HG03558 (cell line): Measurements from ENCODE around the gene PGC.
A peak's percentile ranks its signal among the peaks of the same experiment; 100 is the strongest.

Source experiments
- ATAC-seq: cut with Tn5 transposase; IDR thresholded peaks from one replicate; pipeline ENCODE4 v1.9.1; 2021; ENCODE audit warnings: moderate number of reproducible peaks; ENCODE audit not compliant: unreplicated experiment; ENCODE audit errors: extremely low read depth

The PGC gene

DNA sequence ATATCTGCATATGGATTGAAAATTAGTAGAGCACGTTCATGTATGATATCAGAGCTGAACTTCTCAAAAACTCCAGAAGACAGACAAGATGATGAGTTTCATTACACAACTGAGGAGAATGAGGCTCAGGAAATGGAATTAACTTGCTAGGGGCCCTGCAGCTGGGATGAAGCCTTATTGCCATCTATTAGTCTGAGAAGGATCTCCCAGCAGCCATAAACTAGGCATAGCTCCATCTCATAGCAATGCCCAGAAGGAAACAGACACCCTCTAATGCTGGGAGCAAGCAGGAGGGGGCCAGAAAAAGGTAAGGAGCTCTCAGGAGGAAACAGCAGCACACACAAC is 29.8 kb downstream of the PGC start:
- no peak for ATAC-seq

DNA sequence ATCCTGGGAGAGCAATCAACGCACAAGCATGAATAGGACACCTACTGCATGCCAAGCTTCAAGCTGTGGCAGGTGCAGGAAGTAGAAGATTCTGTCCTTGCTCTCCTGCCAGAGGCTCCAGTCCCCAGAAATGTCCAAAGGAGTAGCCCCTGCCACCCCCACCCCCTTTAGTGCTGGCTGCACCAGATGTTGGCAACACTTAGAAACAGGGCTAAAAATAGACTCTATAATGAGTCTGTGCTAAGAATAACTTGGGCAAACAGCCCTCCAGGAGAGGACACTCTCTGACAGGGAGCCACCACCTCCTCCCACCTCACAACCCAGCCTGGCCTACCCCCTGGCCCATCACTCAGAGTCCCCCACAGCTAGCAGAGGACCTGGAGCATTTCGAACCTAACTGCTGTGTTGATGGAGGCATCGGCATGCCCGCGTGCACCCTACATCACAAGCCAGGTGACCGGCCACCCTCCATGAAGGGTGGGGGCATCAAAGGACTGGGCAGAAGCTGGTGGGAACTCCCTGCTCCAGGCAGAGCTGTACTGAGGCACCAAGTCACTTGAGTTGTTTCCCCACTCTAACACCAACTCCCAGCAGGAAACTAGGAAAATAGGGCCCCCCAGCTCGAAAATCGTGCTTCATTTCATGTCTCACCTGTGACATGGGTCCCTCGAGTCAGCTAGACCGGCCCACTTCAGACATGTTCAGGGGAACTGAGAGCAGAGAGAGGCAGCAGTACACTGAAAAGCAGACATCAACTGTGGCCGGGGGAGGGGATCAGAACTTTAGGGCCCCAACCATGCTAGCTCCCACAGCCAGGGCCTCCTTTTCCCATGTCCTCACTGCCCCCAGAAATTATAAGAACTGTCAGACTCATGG is 30.4 kb downstream of the PGC start:
- no peak for ATAC-seq

DNA sequence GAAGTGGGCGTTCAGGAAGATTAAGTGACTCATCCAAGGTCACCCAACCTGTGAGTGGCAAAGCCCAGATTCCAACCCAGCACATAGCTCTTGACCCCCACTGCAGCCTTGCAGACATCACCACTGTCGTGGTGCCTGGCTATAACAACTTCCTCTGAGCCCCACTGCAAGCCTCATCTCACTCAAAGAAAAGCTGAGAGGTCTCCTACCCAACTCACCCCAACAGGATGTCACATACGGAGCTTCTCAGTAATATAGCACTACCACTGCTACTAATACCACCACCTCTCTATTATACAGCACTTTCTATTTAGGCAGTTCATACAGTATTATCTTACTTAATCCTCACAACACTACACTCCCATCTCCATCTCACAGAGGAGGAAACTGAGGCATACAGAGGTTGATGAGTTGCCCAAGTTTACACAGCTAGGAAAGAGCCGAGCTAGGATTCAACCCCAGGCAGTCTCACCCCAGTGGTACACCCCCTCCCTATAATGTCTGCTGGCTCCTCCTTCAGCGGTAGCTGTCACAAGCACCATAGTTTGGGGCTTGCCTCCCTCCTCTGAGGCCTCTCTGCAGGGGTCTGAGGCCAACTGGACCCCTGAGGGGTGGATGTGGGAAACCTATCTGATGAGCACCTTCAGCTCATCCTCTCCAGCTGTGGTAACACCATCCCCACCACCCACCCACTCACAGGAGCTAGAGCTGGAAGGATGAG is 31.2 kb downstream of the PGC start:
- ATAC-seq = no peak

DNA sequence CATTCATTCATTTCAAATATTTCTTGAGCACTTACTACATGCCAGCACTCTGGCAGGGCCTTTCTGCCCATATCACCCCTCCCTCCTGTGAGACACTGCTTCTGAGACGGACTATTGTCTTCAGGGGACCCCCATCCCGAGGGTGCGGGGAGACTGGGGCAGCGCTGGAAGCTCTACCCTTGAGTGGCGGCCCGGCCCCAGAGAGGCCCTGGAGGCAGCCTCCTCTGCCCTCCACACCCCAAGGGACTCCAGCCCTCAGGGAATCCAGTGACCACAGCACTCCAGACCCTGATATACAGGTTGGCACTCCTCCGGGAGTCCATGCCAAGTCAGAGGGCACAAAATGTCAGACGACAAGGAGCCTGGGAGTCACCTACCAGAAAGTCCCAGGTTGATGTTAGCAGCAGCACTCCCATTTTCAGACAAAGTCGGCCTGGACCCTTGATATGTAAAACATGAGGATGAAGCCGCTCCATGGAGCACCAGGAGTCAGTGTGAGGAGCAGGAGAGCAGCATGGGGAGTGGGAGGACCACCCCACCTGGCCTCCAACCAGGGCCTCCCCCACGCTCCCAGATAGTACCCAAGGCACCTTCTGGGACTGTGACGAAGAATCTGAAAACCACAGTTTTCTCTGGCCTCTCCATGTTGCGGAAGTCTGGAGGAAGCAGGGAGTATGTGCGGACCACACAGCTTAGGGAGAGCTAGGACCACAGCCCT is 32.5 kb downstream of the PGC start:
- ATAC-seq = no peak

DNA sequence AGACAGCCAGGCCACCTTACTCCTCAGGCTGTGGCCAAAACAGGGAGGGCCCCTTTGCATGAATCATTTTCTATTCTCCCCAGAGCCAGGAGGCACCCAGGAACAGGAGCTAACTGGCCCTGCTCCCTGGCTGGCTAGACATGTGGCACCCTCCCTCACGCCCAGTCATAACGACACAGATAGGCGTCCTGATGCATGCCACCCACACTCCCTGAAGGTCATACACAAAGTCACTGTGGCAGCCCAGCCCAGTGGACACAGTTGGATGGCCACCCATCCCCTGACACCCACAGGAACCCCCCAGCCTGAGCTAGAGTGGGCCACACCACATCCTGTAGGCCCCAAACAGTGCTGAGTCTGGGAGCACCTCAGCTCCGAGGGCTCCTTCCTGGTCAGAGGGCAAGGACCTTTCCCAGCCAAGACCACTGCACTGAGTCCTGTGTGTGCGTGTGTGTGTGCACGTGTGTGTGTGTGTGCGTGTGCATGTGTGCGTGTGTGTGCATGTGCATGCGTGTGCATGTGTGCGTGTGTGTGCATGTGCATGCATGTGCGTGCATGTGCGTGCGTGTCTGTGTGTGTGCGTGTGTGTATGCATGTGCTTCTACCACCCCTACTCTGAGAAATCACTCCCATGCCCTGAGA is 33.4 kb downstream of the PGC start:
- no peak for ATAC-seq

DNA sequence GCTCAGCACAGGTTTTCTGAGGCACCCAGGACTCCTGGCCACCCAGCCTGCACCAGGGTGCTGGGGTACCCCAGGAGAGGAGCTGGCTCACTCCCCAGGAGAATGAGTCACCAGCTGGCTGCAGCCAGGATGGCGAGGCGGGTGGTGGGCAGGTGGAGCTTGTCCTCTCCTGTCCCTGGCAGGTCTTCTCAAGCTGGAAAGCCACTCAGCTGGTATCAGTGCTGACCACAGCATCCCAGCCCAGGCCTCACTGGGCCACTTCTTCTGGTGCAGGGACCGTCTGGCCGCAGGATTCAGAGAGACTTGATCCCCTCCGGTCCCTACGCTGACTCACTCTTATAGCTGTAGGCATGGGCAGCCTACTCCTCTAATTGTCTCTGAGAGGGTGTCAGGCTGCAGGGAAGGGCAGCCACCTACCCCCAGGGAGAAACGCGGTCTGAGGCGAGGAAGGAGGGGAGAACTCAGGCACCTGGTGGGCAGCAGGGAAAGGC is 34.0 kb downstream of the PGC start:
- ATAC-seq = no peak

DNA sequence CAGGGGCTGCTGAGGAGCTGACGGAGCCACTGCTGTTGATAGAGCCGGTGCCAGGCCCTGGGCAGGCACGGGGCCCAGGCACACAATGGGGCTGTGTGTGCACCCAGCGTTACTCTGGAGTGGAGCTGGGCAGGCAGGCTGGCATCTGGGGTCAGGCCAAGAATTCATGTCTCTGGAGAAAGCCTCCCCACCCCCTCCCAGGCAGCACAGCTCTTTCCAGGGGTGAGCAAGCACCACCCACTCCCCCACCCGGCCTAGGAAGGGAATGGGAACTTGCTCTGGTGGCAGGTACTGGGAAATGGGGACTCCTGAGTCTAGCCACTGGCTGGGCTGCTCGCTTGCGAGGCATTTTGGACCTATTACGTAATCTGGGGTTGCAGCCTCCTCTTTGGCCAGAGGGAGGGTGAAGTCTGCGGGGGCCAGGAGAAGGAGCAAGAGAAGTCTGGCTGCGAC is 34.5 kb downstream of the PGC start:
- no peak for ATAC-seq

DNA sequence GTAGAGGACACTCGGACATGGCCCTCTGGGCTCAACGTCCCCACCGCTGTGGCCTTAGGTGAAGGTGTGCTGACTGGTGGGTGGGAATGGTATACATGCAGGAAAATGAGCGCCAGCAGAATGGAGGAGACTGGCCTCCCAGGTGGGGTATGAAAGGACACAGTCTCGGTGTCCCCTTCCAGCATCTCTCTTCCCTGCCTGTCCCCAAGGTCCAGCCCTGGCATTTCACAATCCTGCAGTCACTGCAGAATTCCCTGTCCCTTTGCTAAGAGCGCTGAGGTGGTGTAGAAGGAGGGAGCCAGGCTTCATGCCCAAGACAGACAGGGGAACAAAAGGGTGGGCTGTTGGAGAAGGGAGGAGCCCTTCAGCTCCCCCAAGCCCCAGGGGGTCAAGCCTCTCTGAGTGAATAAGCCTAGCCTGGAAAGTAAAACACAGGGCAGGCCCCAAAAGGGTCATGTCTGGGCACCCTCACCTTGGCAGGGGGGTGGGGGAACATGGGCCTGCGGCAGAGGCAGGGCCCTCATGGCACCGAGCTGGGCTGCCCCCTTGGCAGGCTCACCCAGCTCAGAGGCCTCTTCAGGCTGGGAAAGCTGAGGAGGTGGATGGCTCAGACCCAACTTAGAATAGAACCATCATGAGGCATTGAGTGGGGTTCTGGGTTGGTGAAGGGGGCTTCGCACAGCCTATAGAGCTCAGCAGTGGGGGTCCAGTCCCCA is 35.7 kb downstream of the PGC start:
- no peak for ATAC-seq

DNA sequence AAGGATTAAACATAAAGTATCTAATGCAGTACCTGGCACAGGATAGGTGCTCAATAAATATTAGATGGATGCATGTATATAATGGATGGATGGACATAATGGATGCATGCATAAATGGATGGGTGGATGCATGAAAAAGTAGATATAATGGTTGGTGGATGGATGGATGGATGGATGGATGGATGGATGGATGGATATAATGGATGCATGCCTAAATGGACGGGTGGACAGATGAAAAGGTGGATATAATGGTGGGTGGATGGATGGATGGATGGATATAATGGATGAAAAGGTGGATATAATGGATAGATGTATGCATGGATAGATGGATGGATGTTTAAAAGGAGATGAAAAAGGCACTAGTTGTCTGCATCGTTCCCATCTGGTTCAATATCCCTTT is 37.8 kb downstream of the PGC start:
- no peak for ATAC-seq

DNA sequence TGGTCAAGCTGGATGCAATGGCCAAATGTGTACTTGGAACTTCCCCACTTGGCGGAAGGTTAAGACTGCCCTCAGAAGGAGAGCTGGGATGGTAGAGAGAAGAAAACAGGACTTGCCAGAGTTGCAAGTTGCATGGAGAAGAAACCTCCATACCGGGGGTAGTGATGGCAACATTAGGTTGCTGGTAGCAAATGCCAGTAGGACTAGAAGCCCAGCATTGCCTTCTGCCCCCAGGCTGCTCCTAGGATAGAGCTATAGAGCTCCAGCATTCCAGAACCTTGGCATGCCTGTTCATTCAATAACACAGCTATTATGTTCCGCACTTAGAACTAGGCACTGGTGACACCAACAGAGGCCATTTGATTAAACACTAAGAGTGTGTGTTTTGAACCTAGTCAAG is 38.3 kb downstream of the PGC start:
- ATAC-seq = no peak

DNA sequence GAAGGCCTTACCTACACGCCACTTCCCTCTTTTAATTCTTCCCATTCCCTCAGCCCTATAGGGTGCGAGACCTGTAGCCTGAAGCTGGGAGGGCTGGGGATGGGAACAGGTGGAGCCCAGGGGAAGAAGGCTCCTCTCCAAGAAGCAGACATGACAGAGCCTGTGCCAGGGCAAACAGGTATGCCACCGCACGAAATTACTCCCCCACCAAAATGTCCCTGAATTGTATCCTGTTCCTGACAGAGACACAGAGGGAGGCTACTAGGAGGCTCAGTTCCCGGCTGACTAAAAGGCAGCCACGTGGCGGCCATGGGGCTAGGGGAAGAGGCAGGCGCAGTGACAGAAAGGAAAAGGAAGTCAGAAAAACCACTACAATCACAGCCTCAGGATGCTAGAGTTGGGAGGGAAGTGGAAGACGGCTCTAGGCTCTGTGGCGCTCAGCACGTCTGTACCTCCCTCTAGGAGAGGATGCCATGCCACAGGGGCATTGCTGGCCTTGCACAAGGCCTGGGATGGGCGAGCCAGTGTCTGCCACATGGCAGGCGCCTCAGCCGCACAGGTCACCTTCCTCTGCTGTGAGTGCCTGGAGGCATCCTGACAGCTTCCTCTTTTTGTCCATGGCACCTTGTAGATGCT is 39.5 kb downstream of the PGC start:
- ATAC-seq = no peak

DNA sequence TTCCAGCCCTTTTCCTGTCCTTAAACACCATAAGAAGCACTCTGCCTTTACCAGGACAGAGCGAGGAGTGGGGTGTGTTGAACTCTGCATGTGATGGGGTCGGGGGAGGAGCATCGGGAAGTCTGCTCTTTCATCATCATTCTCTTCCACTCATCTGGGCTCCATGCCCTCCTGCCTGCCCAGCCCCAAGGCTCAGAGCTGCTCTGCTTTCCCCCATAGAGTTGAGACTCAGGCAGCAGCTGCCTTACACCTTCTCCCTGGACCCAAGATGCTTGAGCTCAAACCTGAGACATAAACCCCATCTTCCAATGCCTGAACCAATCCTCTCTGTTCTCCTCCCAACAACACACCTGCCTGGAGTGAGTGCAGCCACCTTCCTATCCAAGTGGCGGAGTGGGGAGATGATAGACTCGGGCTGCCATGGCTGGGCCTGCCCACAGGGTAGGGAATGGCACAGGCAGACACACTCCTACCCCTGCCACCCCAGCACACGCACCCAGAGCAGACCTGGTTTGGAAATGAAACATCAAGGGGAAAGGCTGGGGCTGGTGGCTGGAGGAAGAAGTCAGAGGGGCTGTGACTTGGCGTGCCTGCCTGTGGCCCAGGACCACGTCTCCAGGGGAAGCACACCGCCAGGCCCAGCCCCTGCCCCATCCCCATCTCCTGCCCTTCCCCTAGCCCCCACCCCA is 40.2 kb downstream of the PGC start:
- ATAC-seq = no peak

DNA sequence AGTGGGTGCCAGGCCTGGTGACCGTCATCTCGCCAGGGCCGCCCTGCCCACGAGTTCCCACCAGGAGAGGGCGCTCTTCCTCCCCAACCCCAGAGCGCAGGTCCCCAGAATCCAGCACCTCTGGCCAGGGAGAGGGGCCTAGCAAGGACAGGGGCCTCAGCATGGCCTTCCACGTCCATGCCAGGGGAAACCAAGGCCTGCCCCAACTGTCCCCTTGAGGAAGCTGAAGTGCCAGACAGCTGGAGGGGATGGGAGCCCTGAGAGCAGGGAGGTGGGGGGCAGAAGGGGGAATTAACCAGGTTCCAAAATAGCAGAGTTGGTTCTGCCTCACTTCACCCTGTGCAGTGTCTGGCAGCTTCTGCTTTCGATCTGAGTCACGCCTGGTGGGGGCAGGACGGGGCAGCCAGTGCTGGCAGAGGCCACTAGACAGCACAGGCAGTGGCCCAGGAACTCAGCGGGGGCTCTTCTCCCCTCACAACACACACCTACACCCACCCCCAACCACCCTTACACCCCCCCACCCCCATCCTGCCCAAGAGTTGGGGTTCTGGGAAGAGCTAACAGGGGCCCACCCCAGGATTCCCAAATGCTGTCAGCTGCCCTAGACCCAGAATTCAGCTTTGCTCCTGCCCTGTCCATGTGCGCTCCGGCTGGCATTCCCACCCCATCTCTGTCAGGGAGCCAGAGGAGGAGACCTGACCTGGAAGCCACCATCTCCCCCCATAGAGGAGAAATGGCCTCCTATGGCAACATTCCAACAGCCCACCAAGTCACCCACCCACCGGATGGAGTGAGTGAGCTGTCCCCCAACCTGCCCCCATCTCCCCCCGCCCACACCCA is 41.0 kb downstream of the PGC start:
- peak; percentile 39 for ATAC-seq

DNA sequence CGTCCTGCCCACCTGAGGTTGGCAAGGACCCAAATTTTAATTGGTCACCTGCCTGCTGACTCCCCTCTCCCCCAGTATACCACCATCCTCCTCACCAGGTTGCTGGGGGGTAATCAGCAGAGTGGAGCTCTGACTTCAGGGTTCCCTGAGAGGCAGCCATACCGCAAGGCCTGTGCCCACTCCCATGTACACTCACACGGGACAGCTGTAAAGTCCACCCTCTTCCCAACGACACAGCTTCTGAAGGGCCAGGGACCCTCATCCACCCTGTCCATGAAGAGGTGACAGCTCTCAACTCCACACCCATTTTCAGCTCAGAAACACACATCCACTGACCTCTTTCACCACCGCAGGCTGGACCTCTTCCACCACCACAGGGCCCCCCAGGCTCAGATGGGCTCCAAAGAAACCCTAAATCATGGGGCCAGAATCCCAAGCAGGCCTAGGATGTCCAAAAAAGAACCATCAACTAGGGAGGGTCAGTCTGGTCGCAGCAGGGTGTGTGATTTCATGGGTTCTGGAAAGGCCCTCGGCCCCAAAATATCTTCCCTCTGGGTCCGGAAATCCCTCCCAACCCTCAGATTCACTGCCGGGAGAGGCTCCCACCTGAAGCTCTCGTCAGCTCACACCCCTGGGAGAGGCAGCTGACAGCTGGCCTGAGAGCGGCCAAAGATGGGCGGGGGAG is 41.7 kb downstream of the PGC start:
- ATAC-seq = no peak

DNA sequence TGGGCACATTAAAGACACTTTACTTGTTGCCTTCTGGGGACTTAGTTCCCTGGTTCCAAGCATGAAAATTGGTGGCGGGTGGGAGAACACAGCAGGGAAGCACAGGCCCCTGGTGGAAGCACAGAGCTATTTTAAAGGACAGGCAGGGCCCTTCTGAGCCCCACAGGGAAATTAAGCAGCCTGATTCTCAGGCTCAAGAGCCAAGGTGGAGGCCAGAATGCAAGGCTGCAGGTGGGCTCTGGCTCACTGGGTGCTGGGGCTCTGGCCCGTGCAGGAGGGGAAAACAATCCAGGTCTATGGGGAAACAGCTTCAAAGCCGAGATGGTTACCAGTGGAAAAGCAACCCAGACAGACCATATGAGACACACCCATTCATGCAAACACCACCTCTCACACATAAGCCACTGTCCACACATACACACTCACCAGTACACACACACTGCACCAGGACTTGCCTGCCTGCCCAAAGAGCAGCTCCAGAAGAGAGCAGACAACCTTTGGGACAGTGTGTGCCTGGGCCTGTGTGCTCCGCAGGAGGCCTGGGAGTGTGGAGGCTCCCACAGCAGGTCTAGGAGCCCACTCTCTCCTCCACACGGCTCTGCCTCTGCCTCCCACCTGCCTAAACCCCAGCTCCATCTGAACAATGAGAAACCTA is 42.4 kb downstream of the PGC start:
- ATAC-seq = no peak

DNA sequence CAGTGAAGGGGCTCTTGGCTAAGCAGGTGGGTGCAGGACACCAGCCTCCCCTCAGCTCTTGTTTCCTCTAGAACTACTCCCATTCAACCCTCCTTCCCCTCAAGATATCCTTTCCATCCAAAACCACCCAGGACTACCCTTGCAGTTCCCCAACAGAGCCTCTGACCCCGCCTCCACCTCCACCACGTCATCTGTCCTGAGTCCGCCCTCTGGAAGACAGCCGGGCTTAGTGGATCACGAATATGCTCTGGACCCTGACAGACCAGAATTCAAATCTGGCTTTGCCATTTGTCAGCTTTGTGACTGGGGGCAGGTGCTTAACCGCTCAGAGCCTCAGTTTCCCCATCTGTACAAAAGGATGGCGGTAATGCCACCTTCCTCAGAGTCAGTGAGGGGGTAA is 43.2 kb downstream of the PGC start:
- no peak for ATAC-seq
